ENCODE measurements around the gene ERF. TPM values are rescaled to one million over a fixed set of nuclear protein-coding genes. Genes with fewer than 3 reads are reported as not detected.
"Not testable (repeated sequence)": the region's sequence is repeated elsewhere in the genome, so short reads cannot be mapped to it uniquely, and the experiment has no call there.

Gene ERF
- total and polyA plus RNA-seq, 2 donors (not counting 1 experiment from before 2014, with no cell fraction given) = 48.6 to 51.5 TPM

DNA sequence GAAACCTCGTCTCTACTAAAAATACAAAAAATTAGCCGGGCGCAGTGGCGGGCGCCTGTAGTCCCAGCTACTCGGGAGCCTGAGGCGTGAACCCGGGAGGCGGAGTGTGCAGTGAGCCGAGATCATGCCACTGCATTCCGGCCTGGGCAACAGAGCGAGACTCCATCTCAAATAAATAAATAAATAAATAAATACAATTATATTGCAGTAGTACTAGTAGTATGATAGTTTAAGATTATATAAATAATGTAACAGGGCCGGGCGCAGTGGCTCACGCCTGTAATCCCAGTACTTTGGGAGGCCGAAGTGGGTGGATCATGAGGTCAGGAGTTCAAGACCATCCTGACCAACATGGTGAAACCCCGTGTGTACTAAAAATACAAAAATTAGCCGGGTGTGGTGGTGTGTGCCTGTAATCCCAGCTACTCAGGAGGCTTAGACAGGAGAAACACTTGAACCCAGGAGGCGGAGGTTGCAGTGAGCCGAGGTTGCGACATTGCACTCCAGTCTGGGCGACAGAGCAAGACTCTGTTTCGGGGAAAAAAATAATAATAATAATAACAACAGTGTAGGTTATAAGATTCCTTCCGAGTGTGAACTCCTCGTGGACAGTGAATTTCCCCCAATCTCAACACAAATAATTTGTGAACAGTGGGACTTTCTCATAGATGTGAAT, 12.1 kb upstream of the ERF start:
- ChIA-PET CTCF (interaction anchor here (1.2 to 2.6 kb wide), 2 partner anchors 11 to 12 kb away, joined by 4 to 13 read pairs; no protein-coding TSS in a partner anchor), POLR2A (interaction anchor here (1.4 kb wide), 1 partner anchor 12 kb away, joined by 4 read pairs; no protein-coding TSS in a partner anchor)
- Histone ChIP-seq H3K4me1 (ENCODE audit: control insufficient read depth in 2 of 2, insufficient read depth in 2 of 2, low read length in 2 of 2) (peaks cover 26 to 32% of the 10 kb centered on the region in 2 donors), H3K4me2 (replicated peaks; ENCODE audit: low read depth, low read length, poor library complexity, severe bottlenecking) (peak overlapping the region; percentile 95), H3K79me2 (ENCODE audit: control insufficient read depth, insufficient read depth, low read length) (peaks cover 27% of the 10 kb centered on the region)
- H3K9me3 Mint-ChIP-seq (ENCODE audit: insufficient read depth); intact Hi-C loops (cut with micrococcal nuclease); H3K36me3 ChIP-seq (replicated peaks in 1 of 2; ENCODE audit: control extremely low read depth in 1 of 2, control insufficient read depth in 1 of 2, extremely low read depth in 1 of 2, insufficient read depth in 2 of 2, low read length in 1 of 2); H3K27ac Mint-ChIP-seq; H3K27me3 ChIP-seq (replicated peaks in 1 of 4; ENCODE audit: control extremely low read depth in 1 of 4, control insufficient read depth in 3 of 4, insufficient read depth in 4 of 4, low read length in 3 of 4); H3K27ac ChIP-seq (ENCODE audit: low read length in 2 of 2); H3K4me3 Mint-ChIP-seq; H3K9me3 ChIP-seq (ENCODE audit: control extremely low read depth in 1 of 3, control insufficient read depth in 2 of 3, insufficient read depth in 1 of 3, low read length in 2 of 3); H2AFZ ChIP-seq (ENCODE audit: insufficient read depth, low read depth, low read length, poor library complexity, severe bottlenecking); ATAC-seq (ENCODE audit: low read depth); H4K20me1 ChIP-seq (ENCODE audit: control insufficient read depth, insufficient read depth, low read length, poor library complexity, severe bottlenecking); DNase-seq; H3K9ac ChIP-seq (ENCODE audit: low read length); H3K27me3 Mint-ChIP-seq; H3K4me3 ChIP-seq (ENCODE audit: control extremely low read depth in 1 of 5, extremely low read depth in 1 of 5, insufficient read depth in 1 of 5, low read depth in 2 of 5, low read length in 4 of 5): not testable (repeated sequence)
- H3K4me1 Mint-ChIP-seq = peaks cover 22% of the 10 kb centered on the region
- WGBS (ENCODE audit: insufficient coverage) = 92% methylated on average over 2 of the region's 25 CpGs

DNA sequence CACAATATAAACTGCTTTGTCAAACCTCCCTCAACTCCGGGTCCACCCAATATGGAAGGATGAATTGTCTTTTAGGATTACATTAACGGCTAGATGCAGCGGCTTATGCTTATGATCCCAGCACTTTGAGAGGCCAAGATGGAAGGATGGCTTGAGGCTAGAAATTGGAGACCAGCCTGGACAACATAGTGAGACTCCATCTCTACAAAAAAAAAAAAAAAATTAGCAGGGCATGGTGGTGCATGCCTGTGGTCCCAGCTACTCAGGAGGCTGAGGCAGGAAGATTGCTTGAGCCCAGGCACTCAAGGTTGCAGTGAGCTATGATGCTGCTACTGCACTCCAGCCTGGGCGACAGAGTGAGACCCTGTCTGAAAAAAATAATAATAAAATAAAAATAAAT, 11.2 kb upstream of the ERF start:
- H3K9ac ChIP-seq (ENCODE audit: low read length); H3K27me3 ChIP-seq (replicated peaks in 1 of 4; ENCODE audit: control extremely low read depth in 1 of 4, control insufficient read depth in 3 of 4, insufficient read depth in 4 of 4, low read length in 3 of 4); ATAC-seq (ENCODE audit: low read depth); H3K36me3 ChIP-seq (replicated peaks in 1 of 2; ENCODE audit: control extremely low read depth in 1 of 2, control insufficient read depth in 1 of 2, extremely low read depth in 1 of 2, insufficient read depth in 2 of 2, low read length in 1 of 2); H3K27ac Mint-ChIP-seq; H4K20me1 ChIP-seq (ENCODE audit: control insufficient read depth, insufficient read depth, low read length, poor library complexity, severe bottlenecking); intact Hi-C loops (cut with micrococcal nuclease); POLR2A ChIA-PET; H3K9me3 Mint-ChIP-seq (ENCODE audit: insufficient read depth); H3K27me3 Mint-ChIP-seq; H3K4me2 ChIP-seq (replicated peaks; ENCODE audit: low read depth, low read length, poor library complexity, severe bottlenecking); H3K4me3 ChIP-seq (ENCODE audit: control extremely low read depth in 1 of 5, extremely low read depth in 1 of 5, insufficient read depth in 1 of 5, low read depth in 2 of 5, low read length in 4 of 5); H2AFZ ChIP-seq (ENCODE audit: insufficient read depth, low read depth, low read length, poor library complexity, severe bottlenecking); DNase-seq; H3K9me3 ChIP-seq (ENCODE audit: control extremely low read depth in 1 of 3, control insufficient read depth in 2 of 3, insufficient read depth in 1 of 3, low read length in 2 of 3); H3K27ac ChIP-seq (ENCODE audit: low read length in 2 of 2): not testable (repeated sequence)
- CTCF ChIA-PET = interaction anchor here (1.2 kb wide), 1 partner anchor 10 kb away, joined by 4 read pairs; no protein-coding TSS in a partner anchor
- peak overlapping the region; percentile 27 for H3K4me3 Mint-ChIP-seq
- Histone ChIP-seq H3K4me1 (ENCODE audit: control insufficient read depth in 2 of 2, insufficient read depth in 2 of 2, low read length in 2 of 2) (peaks cover 22 to 25% of the 10 kb centered on the region in 2 donors), H3K79me2 (ENCODE audit: control insufficient read depth, insufficient read depth, low read length) (peaks cover 17% of the 10 kb centered on the region)
- no CpG with 5 or more reads among the region's 4 CpGs for WGBS (ENCODE audit: insufficient coverage)
- H3K4me1 Mint-ChIP-seq = peaks cover 16% of the 10 kb centered on the region

All from B cell (primary cell).